KOPT-K1 (cell line): ENCODE data around the gene SH3GL2.

Source experiments
- H3K27ac ChIP-seq: fragments of 200-600 bp; sonication (generic); 2 replicates; pipeline ENCODE4 v1.5.1; 2016; ENCODE audit warnings: antibody characterized with exemption, mild to moderate bottlenecking, low read depth, low read length; ENCODE audit not compliant: poor library complexity, severe bottlenecking
- H3K36me3 ChIP-seq: fragments of 200-600 bp; sonication (generic); 2 replicates; pipeline ENCODE4 v1.5.1; 2017; ENCODE audit warnings: antibody characterized with exemption, mild to moderate bottlenecking, low read length, moderate library complexity; ENCODE audit not compliant: insufficient read depth
- H3K9me3 ChIP-seq: fragments of 200-600 bp; sonication (generic); 2 replicates; pipeline ENCODE4 v1.5.1; 2017; ENCODE audit warnings: antibody characterized with exemption, low read length, mild to moderate bottlenecking; ENCODE audit not compliant: insufficient read depth, poor library complexity, severe bottlenecking

SH3GL2 gene

GRCh38 chr9:17578911-17579793 is at the start of gene SH3GL2:
SH3GL2 (plus strand) TSS chr9:17579066.
- H3K9me3 ChIP-seq = no peaks in the 10 kb centered on the region
- no peaks in the 10 kb centered on the region for H3K36me3 ChIP-seq
- H3K27ac ChIP-seq = no peak within 1 kb of the TSS

GRCh38 chr9:17531642-17532254 is 47.1 kb upstream of the SH3GL2 start:
- Histone ChIP-seq H3K36me3 (no peaks in the 10 kb centered on the region), H3K9me3 (no peaks in the 10 kb centered on the region), H3K27ac (no peak overlapping the region)

GRCh38 chr9:17532461-17532860 is 46.4 kb upstream of the SH3GL2 start:
- Histone ChIP-seq H3K36me3 (no peaks in the 10 kb centered on the region), H3K27ac (no peak overlapping the region), H3K9me3 (no peaks in the 10 kb centered on the region)

GRCh38 chr9:17535176-17535575 is 43.7 kb upstream of the SH3GL2 start:
- Histone ChIP-seq H3K36me3 (no peaks in the 10 kb centered on the region), H3K27ac (no peak overlapping the region), H3K9me3 (no peaks in the 10 kb centered on the region)

DNA sequence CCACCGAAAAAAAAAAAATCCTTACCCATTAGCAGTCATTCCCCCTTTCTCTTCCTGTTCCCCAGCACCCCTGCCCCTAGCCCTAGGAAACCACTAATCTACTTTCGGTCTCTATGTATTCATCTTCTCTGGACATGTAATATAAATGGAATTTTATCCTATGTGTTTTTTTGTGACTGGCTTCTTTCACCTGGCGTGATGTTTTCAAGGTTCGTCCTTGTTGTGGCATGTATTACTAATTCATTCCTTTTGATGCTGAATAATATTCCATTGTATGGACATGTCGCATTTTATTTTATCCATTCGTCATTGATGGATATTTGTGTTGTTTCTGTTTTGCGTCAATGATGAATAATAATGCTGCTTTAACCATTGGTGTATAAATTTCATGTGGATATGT is 42.8 kb upstream of the SH3GL2 start:
- no peak overlapping the region for H3K27ac ChIP-seq
- H3K9me3 ChIP-seq = no peaks in the 10 kb centered on the region
- H3K36me3 ChIP-seq = no peaks in the 10 kb centered on the region

DNA sequence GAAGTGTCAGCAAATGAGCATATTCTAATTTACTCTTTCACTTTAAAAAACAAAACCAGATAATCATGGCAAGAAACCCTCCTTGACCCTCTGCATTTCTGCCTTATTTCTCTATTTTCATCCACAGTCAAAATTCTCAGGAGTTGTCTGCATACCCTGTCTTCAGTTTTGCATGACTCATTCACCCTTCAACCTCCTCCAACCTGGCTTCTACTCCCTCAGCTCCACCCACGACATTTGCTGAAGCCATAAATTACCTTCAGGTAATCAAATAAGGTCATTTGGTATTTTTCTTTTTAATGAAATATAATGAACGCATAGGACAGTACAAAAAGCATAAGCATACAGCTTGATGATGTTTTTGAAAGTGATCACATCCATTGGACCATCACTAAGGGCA is 27.8 kb upstream of the SH3GL2 start:
- H3K36me3 ChIP-seq = no peaks in the 10 kb centered on the region
- H3K9me3 ChIP-seq = no peaks in the 10 kb centered on the region
- H3K27ac ChIP-seq = no peak overlapping the region

DNA sequence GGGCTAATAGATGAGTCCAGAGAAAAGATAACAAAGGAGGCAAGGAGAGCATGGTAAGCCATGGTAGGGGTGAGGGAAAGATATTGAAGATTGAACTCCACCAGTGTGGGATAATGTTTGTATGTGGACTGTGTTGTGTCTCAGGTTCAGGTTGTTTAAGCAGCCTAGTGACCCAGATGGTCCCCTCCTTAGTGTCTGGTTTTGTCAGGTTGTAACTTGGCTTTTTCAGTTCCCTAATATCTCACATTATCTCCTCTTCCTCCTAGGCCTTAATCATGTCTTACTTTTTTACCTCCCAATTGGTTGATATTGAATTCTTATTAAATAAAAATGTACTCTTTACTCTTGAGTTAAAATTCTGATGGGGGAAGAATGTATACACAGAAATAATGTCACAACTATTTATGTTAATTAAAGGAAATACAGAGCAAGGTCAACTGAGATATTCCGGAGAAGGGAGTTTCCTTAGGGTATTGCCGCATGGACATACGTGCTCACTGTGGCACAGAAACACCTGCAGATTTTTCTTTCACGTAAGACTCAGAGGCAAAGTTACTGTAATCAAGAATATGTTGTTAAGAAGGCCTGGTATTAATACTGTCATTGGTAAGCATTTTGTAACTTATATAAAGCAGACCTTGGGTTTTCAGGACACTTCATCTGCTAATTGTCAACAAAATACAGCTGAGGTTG is 23.4 kb upstream of the SH3GL2 start:
- no peaks in the 10 kb centered on the region for H3K9me3 ChIP-seq
- H3K27ac ChIP-seq = no peak overlapping the region
- no peaks in the 10 kb centered on the region for H3K36me3 ChIP-seq

DNA sequence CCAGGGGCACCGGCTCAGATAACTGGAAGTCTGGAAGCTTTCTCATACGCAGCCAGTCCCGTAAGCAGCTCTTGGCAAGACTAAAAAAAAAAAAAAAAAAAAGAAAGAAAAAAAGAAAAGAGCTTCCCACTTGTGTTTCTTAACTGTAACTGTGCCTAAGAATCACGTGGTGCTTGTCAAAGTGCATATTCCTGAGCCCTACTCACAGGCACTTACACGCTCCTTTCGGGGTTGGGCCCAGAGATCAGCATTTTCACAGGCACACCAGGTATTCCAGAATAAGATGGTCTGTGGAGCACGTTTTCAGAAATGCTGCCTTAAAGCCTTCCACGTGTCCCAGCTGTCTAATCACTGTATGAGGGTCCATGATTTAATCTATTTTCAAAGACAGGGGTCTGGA is 22.6 kb upstream of the SH3GL2 start:
- Histone ChIP-seq H3K9me3 (no peaks in the 10 kb centered on the region), H3K36me3 (no peaks in the 10 kb centered on the region), H3K27ac (no peak overlapping the region)

DNA sequence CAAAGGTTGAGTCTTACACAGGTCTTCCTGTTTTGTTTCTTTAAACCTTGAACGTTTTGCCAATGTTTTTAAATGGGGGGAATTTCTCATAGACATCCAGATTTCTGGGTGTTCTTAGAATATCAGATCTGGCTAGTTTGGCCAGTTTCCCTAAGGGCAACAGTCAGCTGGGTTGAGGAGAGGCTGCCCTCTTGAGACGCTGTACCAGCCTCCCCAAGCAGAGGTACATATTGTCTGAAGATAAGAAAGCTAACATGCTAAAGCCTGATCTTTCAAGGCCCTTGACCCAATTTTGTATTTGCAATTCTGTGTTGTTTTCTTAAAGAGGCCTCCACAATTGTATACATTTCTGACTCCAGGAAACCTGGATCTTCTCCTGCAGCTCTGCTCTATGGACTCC is 21.9 kb upstream of the SH3GL2 start:
- H3K36me3 ChIP-seq = no peaks in the 10 kb centered on the region
- no peaks in the 10 kb centered on the region for H3K9me3 ChIP-seq
- no peak overlapping the region for H3K27ac ChIP-seq

GRCh38 chr9:17571825-17572224 is 7.0 kb upstream of the SH3GL2 start:
- no peak overlapping the region for H3K27ac ChIP-seq

DNA sequence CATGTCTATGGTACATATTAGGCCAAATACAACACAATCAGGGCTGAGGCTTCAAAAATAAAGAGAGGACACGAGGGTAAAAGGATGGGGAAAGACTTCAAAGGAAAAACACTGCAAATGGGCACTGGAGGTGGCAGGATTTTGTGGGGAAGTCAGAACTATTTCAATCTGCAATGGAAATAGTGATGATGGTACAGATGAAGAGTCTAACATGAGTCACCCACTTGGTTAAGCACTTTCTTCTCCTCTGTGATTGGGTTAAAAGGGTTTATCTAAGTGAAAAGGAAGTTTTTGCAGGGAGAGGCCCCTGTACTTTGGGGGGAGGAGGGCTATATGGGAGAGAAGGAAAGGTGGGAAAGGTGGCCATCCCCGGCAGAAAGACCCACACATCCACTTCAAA is 4.5 kb upstream of the SH3GL2 start:
- Histone ChIP-seq H3K9me3 (no peaks in the 10 kb centered on the region), H3K27ac (no peak overlapping the region), H3K36me3 (no peaks in the 10 kb centered on the region)

More at GRCh38 chr9:17571825-17572224, 7.0 kb upstream of the SH3GL2 start:
- H3K9me3 ChIP-seq = no peaks in the 10 kb centered on the region
- H3K36me3 ChIP-seq = no peaks in the 10 kb centered on the region

GRCh38 chr9:17578577-17578910 is 322 bp upstream of the SH3GL2 start:
- Histone ChIP-seq H3K9me3 (no peaks in the 10 kb centered on the region), H3K27ac (no peak overlapping the region), H3K36me3 (no peaks in the 10 kb centered on the region)

DNA sequence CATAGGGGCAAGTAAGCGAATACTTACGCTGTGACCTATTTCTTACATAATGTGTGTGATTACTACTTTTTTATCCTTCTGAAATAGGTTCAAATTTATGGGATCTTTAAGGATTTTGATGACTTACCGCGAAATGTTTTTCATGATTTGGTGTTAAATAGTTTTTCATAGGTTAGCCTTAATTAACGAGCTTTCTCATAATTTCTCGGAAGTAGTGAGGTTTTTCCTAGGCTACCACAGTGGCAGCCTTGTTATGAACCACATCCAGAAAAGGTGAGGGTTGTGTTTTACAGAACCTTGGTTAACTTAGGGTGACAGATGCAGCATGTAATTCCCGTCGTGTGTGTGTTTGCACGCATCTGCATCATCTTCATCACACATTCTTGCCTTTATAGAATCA is 1.3 kb downstream of the SH3GL2 start:
- H3K27ac ChIP-seq = no peak overlapping the region
- no peaks in the 10 kb centered on the region for H3K36me3 ChIP-seq
- H3K9me3 ChIP-seq = no peaks in the 10 kb centered on the region

DNA sequence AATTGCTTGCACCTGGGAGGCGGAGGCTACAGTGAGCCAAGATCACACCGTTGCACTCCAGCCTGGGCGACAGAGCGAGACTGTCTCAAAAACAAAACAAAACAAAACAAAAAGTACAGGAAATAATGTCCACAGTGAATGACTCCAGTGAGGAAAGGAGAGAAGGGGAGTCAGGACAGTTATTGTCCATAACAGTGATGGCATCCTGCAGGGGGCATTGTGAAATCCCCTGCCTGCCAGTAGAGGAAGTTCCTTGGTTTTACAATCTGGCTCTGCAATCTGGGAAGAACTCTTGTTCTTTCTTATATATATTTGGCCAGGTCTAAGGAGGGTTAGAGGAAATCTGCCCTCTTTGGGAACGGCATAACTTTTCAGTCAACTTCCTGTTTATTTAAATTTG is 8.2 kb downstream of the SH3GL2 start:
- no peaks in the 10 kb centered on the region for H3K9me3 ChIP-seq
- H3K36me3 ChIP-seq = no peaks in the 10 kb centered on the region
- no peak overlapping the region for H3K27ac ChIP-seq

- H3K9me3 ChIP-seq = no peaks in the 10 kb centered on the region
- no peak overlapping the region for H3K27ac ChIP-seq
- no peaks in the 10 kb centered on the region for H3K36me3 ChIP-seq
Measured at GRCh38 chr9:17588395-17588794, 9.5 kb downstream of the SH3GL2 start.
